HepG2 (cell line): ENCODE data around the gene C9orf40. TPM values are rescaled to one million over a fixed set of nuclear protein-coding genes. Genes with fewer than 3 reads are reported as not detected.

Experiments
- ATAC-seq: fragments of 200-7000 bp; cut with Tn5 transposase; 3 replicates; pipeline ENCODE4 v1.9.1; 2020; ENCODE audit warnings: mild to moderate bottlenecking, moderate library complexity
- BruUV-seq: library from RNA; stranded (reverse); fragments of 400-500 nt; replicated peaks from 2 replicates; lab custom pipeline; 2021; lab: Mats Ljungman, UMichigan
- CTCF ChIA-PET: fragments of 300-600 bp; formaldehyde crosslinking; extraction: SDS; loops from one replicate; lab custom pipeline; 2021; ENCODE audit warnings: low total read pairs, inconsistent platforms, low intra/inter-chr PET ratio; lab: Yijun Ruan, JAX
- POLR2A ChIA-PET: fragments of 350-600 bp; sonication (Branson Sonifier 250); formaldehyde crosslinking; loops from one replicate; lab custom pipeline; 2020; ENCODE audit warnings: antibody characterized with exemption, inconsistent platforms; lab: Yijun Ruan, JAX
- DNase-seq: peaks from one replicate; pipeline ENCODE4 v3.0.0-alpha.2; 2015; ENCODE audit warnings: low spot score
- FAIRE-seq: peaks from 3 replicates; lab custom pipeline; 2011; peaks lifted over from hg19 to GRCh38; lab: Jason Lieb, UNC
- H2AFZ ChIP-seq: one replicate; pipeline ENCODE4 v1.6.1; 2011; ENCODE audit warnings: low read length, inconsistent platforms
- H3K27ac ChIP-seq: fragments of 300-600 bp; 3 replicates; pipeline ENCODE4 v1.8.0; 2011; ENCODE audit warnings: mixed run types, mild to moderate bottlenecking, mixed read lengths, low read length, inconsistent platforms; ENCODE audit not compliant: insufficient read depth; ENCODE audit errors: extremely low read length
- H3K27me3 ChIP-seq, 2 experiments: fragments of 200-600 bp in 1 of 2; 2 replicates in 1 of 2; 3 replicates in 1 of 2; pipeline versions ENCODE4 v1.6.0 to v1.8.0; 2011; ENCODE audit warnings: low read length in 2 of 2, mild to moderate bottlenecking in 2 of 2, moderate library complexity in 2 of 2, inconsistent platforms in 1 of 2; ENCODE audit not compliant: insufficient read depth in 2 of 2, control insufficient read depth in 1 of 2
- H3K36me3 ChIP-seq, 2 experiments: fragments of 200-600 bp in 1 of 2; replicated peaks in 1 of 2; 2 replicates in 1 of 2; 3 replicates in 1 of 2; pipeline versions ENCODE4 v1.5.1 to v1.8.0; 2011; ENCODE audit warnings: low read length in 2 of 2, inconsistent platforms in 1 of 2; ENCODE audit not compliant: insufficient read depth in 2 of 2, control insufficient read depth in 1 of 2
- H3K4me1 ChIP-seq: 2 replicates; pipeline ENCODE4 v1.5.1; 2012; ENCODE audit warnings: low read length, inconsistent platforms; ENCODE audit not compliant: insufficient read depth
- H3K4me2 ChIP-seq: 2 replicates; pipeline ENCODE4 v1.6.0; 2011; ENCODE audit warnings: low read depth, low read length, inconsistent platforms
- H3K4me3 ChIP-seq, 3 experiments: fragments of 200-600 bp in 1 of 3; sonication (generic), shearing (Covaris generic) in 1 of 3; replicated peaks in 1 of 3; 2 replicates each; pipeline ENCODE4 v1.5.1; 2011 to 2016; ENCODE audit warnings: low read length in 3 of 3, inconsistent platforms in 2 of 3, low read depth in 2 of 3, mild to moderate bottlenecking in 2 of 3, control low read depth in 1 of 3, mixed read lengths in 1 of 3; ENCODE audit not compliant: insufficient read depth in 1 of 3
- H3K79me2 ChIP-seq: one replicate; pipeline ENCODE4 v1.6.1; 2011; ENCODE audit warnings: low read length, inconsistent platforms; ENCODE audit not compliant: insufficient read depth
- H3K9ac ChIP-seq: 2 replicates; pipeline ENCODE4 v1.6.0; 2011; ENCODE audit warnings: mild to moderate bottlenecking, low read depth, low read length, inconsistent platforms; ENCODE audit not compliant: insufficient read depth
- H3K9me3 ChIP-seq: 2 replicates; pipeline ENCODE4 v1.5.1; 2012; ENCODE audit warnings: mild to moderate bottlenecking, low read length
- H4K20me1 ChIP-seq: 2 replicates; pipeline ENCODE4 v1.6.0; 2011; ENCODE audit warnings: inconsistent platforms, mild to moderate bottlenecking, low read length, moderate library complexity; ENCODE audit not compliant: insufficient read depth
- AGO1 ChIP-seq: fragments of 200-400 bp; formaldehyde crosslinking; IDR thresholded peaks from 2 replicates; pipeline ENCODE4 v1.6.1; 2017; ENCODE audit warnings: mild to moderate bottlenecking, low read depth, low read length, moderate library complexity; ENCODE audit not compliant: poor library complexity, severe bottlenecking
- BATF2 ChIP-seq: sonication (generic); formaldehyde crosslinking; IDR thresholded peaks from 2 replicates; pipeline ENCODE4 v1.8.0; 2022; ENCODE audit warnings: mild to moderate bottlenecking, missing genetic modification reagents, moderate library complexity
- CTCF ChIP-seq: sonication (generic); formaldehyde crosslinking; IDR thresholded peaks from 2 replicates; pipeline ENCODE4 v1.5.0; 2020; ENCODE audit warnings: mild to moderate bottlenecking, missing genetic modification reagents, moderate library complexity
- GPBP1L1 ChIP-seq: sonication (generic); formaldehyde crosslinking; IDR thresholded peaks from 2 replicates; pipeline ENCODE4 v1.5.0; 2020; ENCODE audit warnings: mild to moderate bottlenecking, missing genetic modification reagents
- HMGA1 ChIP-seq: sonication (generic); formaldehyde crosslinking; conservative IDR thresholded peaks from 2 replicates; pipeline ENCODE4 v1.4.0; 2020; ENCODE audit warnings: missing genetic modification reagents
- HNRNPLL ChIP-seq: fragments of 200-400 bp; formaldehyde crosslinking; IDR thresholded peaks from 2 replicates; pipeline ENCODE4 v1.6.1; 2017; ENCODE audit warnings: mild to moderate bottlenecking, low read depth, low read length; ENCODE audit not compliant: poor library complexity, severe bottlenecking
- IRX3 ChIP-seq: sonication (generic); formaldehyde crosslinking; IDR thresholded peaks from 2 replicates; pipeline ENCODE4 v1.8.1; 2023; ENCODE audit warnings: mild to moderate bottlenecking, low read depth, missing genetic modification reagents, borderline replicate concordance
- KDM2A ChIP-seq: sonication (generic); formaldehyde crosslinking; IDR thresholded peaks from 2 replicates; pipeline ENCODE4 v1.4.0; 2020; ENCODE audit warnings: low read depth, missing genetic modification reagents, borderline replicate concordance
- PAX8 ChIP-seq: sonication (generic); formaldehyde crosslinking; IDR thresholded peaks from 2 replicates; pipeline ENCODE4 v1.8.0; 2022; ENCODE audit warnings: mild to moderate bottlenecking, missing genetic modification reagents, borderline replicate concordance
- PLSCR1 ChIP-seq: sonication (generic); formaldehyde crosslinking; IDR thresholded peaks from 2 replicates; pipeline ENCODE4 v1.5.0; 2020; ENCODE audit warnings: missing genetic modification reagents, mild to moderate bottlenecking, borderline replicate concordance
- POLR2AphosphoS5 ChIP-seq: IDR thresholded peaks from 2 replicates; pipeline ENCODE4 v1.6.1; 2012; ENCODE audit warnings: low read depth, low read length
- TFDP1 ChIP-seq: IDR thresholded peaks from 2 replicates; pipeline ENCODE4 v1.6.1; 2016; ENCODE audit warnings: missing compliant biosample characterization, missing genetic modification reagents, borderline replicate concordance
- ZNF292 ChIP-seq: sonication (generic); formaldehyde crosslinking; IDR thresholded peaks from 2 replicates; pipeline ENCODE4 v1.8.1; 2022; ENCODE audit warnings: mild to moderate bottlenecking, low read depth, missing genetic modification reagents, borderline replicate concordance
- ZNF605 ChIP-seq: sonication (generic); formaldehyde crosslinking; IDR thresholded peaks from 2 replicates; pipeline ENCODE4 v1.8.0; 2022; ENCODE audit warnings: mild to moderate bottlenecking, missing genetic modification reagents
- ZNF674 ChIP-seq: sonication (generic); formaldehyde crosslinking; IDR thresholded peaks from 2 replicates; pipeline ENCODE4 v1.5.0; 2020; ENCODE audit warnings: low read depth, mild to moderate bottlenecking, missing genetic modification reagents
- ZNF761 ChIP-seq: sonication (generic); formaldehyde crosslinking; conservative IDR thresholded peaks from 2 replicates; pipeline ENCODE4 v1.4.0; 2020; ENCODE audit warnings: mild to moderate bottlenecking, missing genetic modification reagents
- ZNF777 ChIP-seq: sonication (generic); formaldehyde crosslinking; IDR thresholded peaks from 2 replicates; pipeline ENCODE4 v1.4.0; 2020; ENCODE audit warnings: missing genetic modification reagents
- whole genome bisulfite sequencing: methylation state at CpG from one replicate; pipeline ENCODE4 v1.1.6; 2017; ENCODE audit warnings: low lambda C conversion rate; 5-methylcytosine and 5-hydroxymethylcytosine counted together
- in situ Hi-C: cut with HindIII; loops from 2 replicates; pipeline ENCODE4 v1.10.0; 2017; ENCODE audit warnings: low pct_unique_long_range_greater_than_20kb; ENCODE audit not compliant: extremely low pct_ligation_motif_present
- intact Hi-C: fragments of 100-400 bp; cut with micrococcal nuclease; formaldehyde crosslinking; loops from one replicate; pipeline ENCODE4 v1.10.0; 2022; ENCODE audit not compliant: unreplicated experiment
- polyA plus RNA-seq, 8 experiments: library from polyadenylated mRNA; depleted of rRNA in 3 of 8; stranded (reverse) in 7 of 8; unstranded in 1 of 8; fragments of >200 nt; fragmentation: Illumina TruSeq in 4 of 8; extraction: Trizol in 4 of 8; gene quantifications; 2 replicates each; pipeline versions ENCODE4 v1.2.1 to v1.2.3, GENCODE V29; 2011 to 2016; ENCODE audit warnings: low read depth in 4 of 8, missing spikeins in 1 of 8, mixed read lengths in 1 of 8; ENCODE audit not compliant: insufficient read depth in 1 of 8
- total RNA-seq, 5 experiments: library from RNA; depleted of rRNA; stranded (reverse); fragments of >200 nt; fragmentation: Illumina TruSeq; extraction: Trizol; gene quantifications; 2 replicates each; pipeline ENCODE4 v1.2.3, GENCODE V29; 2016; ENCODE audit warnings: low read depth in 1 of 5

Gene C9orf40
- total and polyA plus RNA-seq, 2 of the 13 experiments (the other 11 are each of a cell fraction or from before 2014, with no cell fraction given), result 3.0 to 13.5 TPM

GRCh38 chr9:74951725-74952151, 974 bp downstream of the C9orf40 start:
- ATAC-seq, result peak; percentile 57
- intact Hi-C loops (loop anchor here (2.0 to 5.0 kb wide), 3 partner anchors 76 to 175 kb away; partner anchors contain the start of genes CARNMT1, NMRK1 and OSTF1), in situ Hi-C loops (loop anchor here (5.0 kb wide), 2 partner anchors 51 to 136 kb away; partner anchors contain the start of genes NMRK1 and OSTF1)
- POLR2A ChIA-PET, result interaction anchor here (0.6 to 2.4 kb wide), 8 partner anchors 9 to 1701 kb away, joined by 3 to 21 read pairs (median 6); partner anchors contain the start of gene CARNMT1
- Histone ChIP-seq H3K36me3 (no peaks in the 10 kb centered on the region), H3K27me3 (no peaks in the 10 kb centered on the region; a peak in 1 of 5 replicates), H3K4me2 (peak overlapping the region; percentile 84), H3K79me2 (peaks cover 6% of the 10 kb centered on the region), H3K9me3 (no peaks in the 10 kb centered on the region), H4K20me1 (no peaks in the 10 kb centered on the region), H2AFZ (no peak overlapping the region), H3K27ac (peak overlapping the region; percentile 99), H3K4me3 (peak overlapping the region; percentile 89 to 97 (median 89)), H3K4me1 (peaks cover 37% of the 10 kb centered on the region), H3K9ac (peak overlapping the region; percentile 98)
- CTCF ChIA-PET, result interaction anchor here (1.0 kb wide), 1 partner anchor 12 kb away, joined by 3 read pairs; no protein-coding TSS in a partner anchor
- 2% methylated on average over 23 of the region's 30 CpGs for WGBS
- BruUV-seq, result no TSS peak
- DNase-seq, result peak; percentile 15
- no peak for FAIRE-seq
- TF ChIP-seq IRX3 (CRISPR knock-in tag) (no peak), AGO1 (peak; percentile 7), ZNF292 (CRISPR knock-in tag) (0 out of 2 replicates have a peak, but pooled peaks have one; percentile 11), HNRNPLL (peak; percentile 60), CTCF (CRISPR knock-in tag) (no peak), ZNF777 (peak; percentile 2; the same call in 1 of the 2 replicates), TFDP1 (CRISPR knock-in tag) (peak; percentile 38; the same call in 1 of the 2 replicates), ZNF761 (CRISPR knock-in tag) (0 out of 2 replicates have a peak, but pooled peaks have one; percentile 12), ZNF605 (CRISPR knock-in tag) (0 out of 2 replicates have a peak, but pooled peaks have one; percentile 6), GPBP1L1 (no peak), HMGA1 (CRISPR knock-in tag) (no peak), PAX8 (CRISPR knock-in tag) (0 out of 2 replicates have a peak, but pooled peaks have one; percentile 12), PLSCR1 (CRISPR knock-in tag) (no peak), POLR2AphosphoS5 (peak; percentile 15; the same call in 1 of the 2 replicates), KDM2A (CRISPR knock-in tag) (0 out of 2 replicates have a peak, but pooled peaks have one; percentile 43), ZNF674 (CRISPR knock-in tag) (peak; percentile 6; the same call in 1 of the 2 replicates), BATF2 (CRISPR knock-in tag) (0 out of 2 replicates have a peak, but pooled peaks have one; percentile 28)
